Measurements from ENCODE around the gene OAS2.
A peak's percentile ranks its signal among the peaks of the same experiment; 100 is the strongest.

OAS2 gene

GRCh38 chr12:113041560-113041959 lies 63.2 kb downstream of the OAS2 start:
- no peak for TF ChIP-seq ZFX (IDR thresholded peaks at IDR 0.05)
- TF ChIP-seq CTCF (conservative IDR thresholded peaks at IDR 0.05): no peak
- H3K27ac ChIP-seq: no peak overlapping the region

- no peak for TF ChIP-seq CTCF (conservative IDR thresholded peaks at IDR 0.05)
- no peak for TF ChIP-seq ZFX (IDR thresholded peaks at IDR 0.05)
- H3K27ac ChIP-seq: no peak overlapping the region
Measured at GRCh38 chr12:113043240-113043639, 64.9 kb downstream of the OAS2 start.

DNA sequence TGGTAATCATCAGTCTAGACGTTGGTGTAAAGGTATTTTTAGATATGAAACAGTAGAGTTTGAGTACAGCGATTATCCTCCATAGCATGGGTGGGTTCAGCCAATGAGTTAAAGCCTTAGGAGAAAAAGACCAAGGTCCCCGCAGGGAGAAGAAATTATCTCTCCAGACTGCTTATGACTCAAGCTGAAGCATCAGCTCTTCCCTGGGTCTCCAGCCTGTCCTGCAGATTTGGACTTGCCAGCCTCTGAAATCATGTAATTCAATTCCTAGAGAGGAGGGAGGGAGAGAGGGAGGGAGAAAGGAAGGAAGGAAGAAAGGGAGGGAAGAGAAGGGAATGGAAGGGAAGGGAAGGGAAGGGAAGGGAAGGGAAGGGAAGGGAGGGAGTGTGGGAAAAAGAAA lies 66.2 kb downstream of the OAS2 start:
- no peak overlapping the region for H3K27ac ChIP-seq
- no peak for TF ChIP-seq ZFX (IDR thresholded peaks at IDR 0.05)
- TF ChIP-seq CTCF (conservative IDR thresholded peaks at IDR 0.05): no peak

DNA sequence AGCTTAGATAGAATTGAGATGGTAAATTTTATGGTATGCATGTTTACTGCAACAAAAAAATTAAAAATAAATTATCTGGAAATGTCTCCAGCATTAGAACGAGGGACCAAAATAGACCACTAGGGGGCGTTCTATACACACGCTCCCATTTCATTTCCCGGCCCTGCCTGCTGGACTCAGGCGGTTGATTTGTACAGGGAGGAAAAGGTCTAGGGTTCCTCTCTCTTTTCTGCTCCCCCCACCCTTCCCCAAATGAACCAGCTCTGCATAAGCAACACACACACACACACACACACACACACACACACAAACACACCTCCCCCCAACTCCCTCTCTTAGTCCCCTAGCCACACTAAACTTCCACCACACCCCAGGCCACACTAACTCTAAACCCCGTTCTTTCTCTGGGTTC lies 70.4 kb downstream of the OAS2 start:
- TF ChIP-seq CTCF (conservative IDR thresholded peaks at IDR 0.05) (peak; percentile 83), ZFX (IDR thresholded peaks at IDR 0.05) (no peak)
- no peak overlapping the region for H3K27ac ChIP-seq

DNA sequence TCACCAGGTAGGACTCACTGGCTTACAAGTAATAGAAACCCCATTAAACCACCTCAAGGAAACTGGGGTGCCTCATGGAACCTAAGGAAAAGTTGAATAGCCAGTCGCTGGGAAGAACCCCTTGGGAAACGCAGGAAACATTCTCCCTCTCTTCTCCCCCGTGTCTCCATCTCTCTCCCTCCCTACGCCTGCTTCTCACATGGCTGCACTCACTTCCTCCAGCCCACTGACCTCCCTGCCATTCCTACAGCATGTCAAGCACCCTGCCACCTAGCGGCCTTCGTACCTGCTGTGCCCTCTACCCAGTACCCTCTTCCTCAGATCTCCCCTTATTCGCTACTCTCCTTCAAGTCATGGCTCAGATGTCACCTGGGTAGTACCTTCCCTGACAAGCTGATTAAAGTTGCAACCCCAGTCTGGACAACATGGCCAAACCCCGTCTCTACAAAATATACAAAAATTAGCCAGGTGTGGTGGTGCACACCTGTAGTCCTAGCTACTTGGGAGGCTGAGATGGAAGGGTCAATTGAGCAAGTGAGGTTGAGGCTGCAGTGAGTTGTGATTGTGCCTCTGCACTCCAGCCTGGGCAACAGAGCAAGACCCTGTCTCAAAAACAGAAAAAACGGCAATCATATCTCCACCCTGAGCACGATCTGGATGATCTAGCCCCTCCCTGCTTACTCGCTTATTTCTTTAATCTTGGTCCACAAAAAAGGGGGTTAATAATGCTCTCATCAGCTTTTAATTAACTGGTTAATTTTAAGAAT lies 71.8 kb downstream of the OAS2 start:
- no peak overlapping the region for H3K27ac ChIP-seq
- TF ChIP-seq CTCF (conservative IDR thresholded peaks at IDR 0.05) (peak; percentile 33), ZFX (IDR thresholded peaks at IDR 0.05) (no peak)

- TF ChIP-seq CTCF (conservative IDR thresholded peaks at IDR 0.05): no peak
- no peak for TF ChIP-seq ZFX (IDR thresholded peaks at IDR 0.05)
- H3K27ac ChIP-seq: no peak overlapping the region
Measured at GRCh38 chr12:113050795-113051194, 72.5 kb downstream of the OAS2 start.

DNA sequence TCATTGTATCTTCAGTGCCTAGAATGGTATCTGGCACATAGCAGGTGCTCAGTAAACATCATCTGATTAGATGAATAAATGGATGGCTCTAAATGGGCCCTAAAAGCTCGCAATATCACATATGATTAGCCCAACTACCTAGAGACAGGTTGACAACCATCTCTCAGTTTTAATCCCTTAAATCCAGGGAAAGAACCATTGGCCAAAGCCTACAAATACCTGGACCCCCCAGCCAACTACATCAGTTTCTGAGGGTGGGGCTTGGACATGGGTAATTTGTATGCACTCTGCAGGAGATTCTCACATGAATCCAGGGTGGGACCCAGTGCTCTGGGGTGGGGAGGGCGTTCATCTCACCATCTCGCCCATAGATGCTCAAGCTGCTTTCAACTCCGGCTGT lies 73.4 kb downstream of the OAS2 start:
- H3K27ac ChIP-seq: no peak overlapping the region
- TF ChIP-seq ZFX (IDR thresholded peaks at IDR 0.05) (no peak), CTCF (conservative IDR thresholded peaks at IDR 0.05) (no peak)

All from C4-2B (cell line).